Airway epithelial cell (primary cell): ENCODE measurements around the gene HAUS3. TPM values are rescaled to one million over a fixed set of nuclear protein-coding genes. Genes with fewer than 3 reads are reported as not detected.

ENCODE experiments used
- total RNA-seq: library from RNA; depleted of rRNA; stranded (reverse); fragments of >200 nt; gene quantifications from 2 replicates; pipeline ENCODE4 v1.2.3, GENCODE V29; 2015

HAUS3 gene, protein sequence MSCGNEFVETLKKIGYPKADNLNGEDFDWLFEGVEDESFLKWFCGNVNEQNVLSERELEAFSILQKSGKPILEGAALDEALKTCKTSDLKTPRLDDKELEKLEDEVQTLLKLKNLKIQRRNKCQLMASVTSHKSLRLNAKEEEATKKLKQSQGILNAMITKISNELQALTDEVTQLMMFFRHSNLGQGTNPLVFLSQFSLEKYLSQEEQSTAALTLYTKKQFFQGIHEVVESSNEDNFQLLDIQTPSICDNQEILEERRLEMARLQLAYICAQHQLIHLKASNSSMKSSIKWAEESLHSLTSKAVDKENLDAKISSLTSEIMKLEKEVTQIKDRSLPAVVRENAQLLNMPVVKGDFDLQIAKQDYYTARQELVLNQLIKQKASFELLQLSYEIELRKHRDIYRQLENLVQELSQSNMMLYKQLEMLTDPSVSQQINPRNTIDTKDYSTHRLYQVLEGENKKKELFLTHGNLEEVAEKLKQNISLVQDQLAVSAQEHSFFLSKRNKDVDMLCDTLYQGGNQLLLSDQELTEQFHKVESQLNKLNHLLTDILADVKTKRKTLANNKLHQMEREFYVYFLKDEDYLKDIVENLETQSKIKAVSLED
- 6.1 and 9.8 TPM in 2 replicates for total RNA-seq

DNA sequence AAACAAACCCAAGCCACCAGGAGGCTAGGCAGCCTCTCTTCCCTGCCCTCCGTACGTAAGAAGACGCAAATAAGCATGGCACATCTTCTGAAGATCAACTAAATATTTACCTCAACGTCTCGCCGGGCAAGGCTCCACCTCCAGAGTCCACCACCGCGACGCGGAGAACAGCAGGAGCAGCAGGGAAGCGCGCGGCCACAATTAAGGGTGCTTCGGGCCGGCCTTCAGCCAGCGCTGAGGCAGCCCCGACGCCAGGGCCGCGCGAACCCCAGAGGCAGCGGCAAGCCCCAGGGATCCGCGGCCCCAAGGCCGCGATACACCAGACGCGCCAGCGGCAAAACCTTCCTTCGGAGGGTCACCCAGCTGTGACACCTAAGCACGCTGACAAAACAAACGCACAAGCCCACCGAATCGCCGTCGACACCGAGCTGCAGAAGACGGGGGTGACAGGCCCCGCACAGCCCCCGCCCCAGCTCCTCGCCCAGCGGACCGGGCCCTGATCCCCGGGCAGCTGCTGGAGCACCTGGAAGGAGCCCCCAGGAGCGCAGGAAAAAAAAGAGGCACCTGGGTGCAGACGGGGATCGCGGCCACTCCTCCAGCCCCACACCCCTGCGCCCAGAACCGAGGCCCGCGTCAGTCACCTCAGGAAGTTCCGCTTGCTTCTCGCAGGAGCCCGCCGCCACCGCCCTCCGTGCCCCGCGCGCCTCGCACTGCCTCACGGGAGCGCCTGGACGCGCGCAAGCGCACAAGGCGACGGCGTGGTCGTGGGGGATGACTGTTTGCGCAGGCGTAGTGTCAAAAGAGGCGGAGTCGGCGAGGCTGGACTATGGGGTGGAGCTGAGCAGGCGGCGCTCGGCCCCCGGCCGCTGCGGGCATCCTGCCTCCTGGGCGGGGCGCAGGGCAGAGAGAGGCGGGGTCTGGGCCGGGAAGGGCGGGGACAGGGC lies at the start of gene HAUS3, which contains the start of gene POLN:
Gene HAUS3 (minus strand): TSS at position 712 of the 944 bp plus-strand sequence. CDS start 1,175 bp downstream, outside the sequence.
Gene POLN (minus strand): TSS at position 712 of the 944 bp plus-strand sequence. CDS start 12,890 bp downstream, outside the sequence.

DNA sequence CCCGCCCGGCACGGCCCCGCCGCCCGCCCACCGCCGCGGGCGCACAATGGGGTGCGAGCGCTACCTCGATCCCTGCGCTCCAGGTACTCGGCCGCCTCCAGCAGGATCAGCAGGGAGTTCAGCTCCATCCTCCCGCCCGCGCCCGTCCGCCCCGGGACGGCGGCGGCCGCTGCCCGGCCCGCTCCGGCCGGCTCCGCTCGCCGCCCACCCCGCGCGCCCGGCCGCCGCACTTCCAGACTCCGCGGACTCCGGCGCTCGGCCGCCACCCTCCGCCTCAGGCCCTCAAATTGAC lies 19.9 kb upstream of the HAUS3 start, which contains the start of gene MXD4:
Gene MXD4 (minus strand): TSS at position 257 of the 292 bp plus-strand sequence. CDS start 129 bp downstream, at position 128.

Other genes starting within 250 kb of the HAUS3 start
- gene NELFA, start 233.1 kb downstream of the HAUS3 start, total RNA-seq = 30.4 and 33.0 TPM in 2 replicates
- not detected in 2 replicates for gene NAT8L, start 182.8 kb downstream of the HAUS3 start, total RNA-seq
- 0.37 and 1.1 TPM in 2 replicates for gene POLN, start within 50 bp of the HAUS3 start, total RNA-seq
- 29.8 and 33.0 TPM in 2 replicates for gene MXD4, start 20.0 kb upstream of the HAUS3 start, total RNA-seq
- 0.19 and 1.3 TPM in 2 replicates for gene ZFYVE28, start 176.5 kb upstream of the HAUS3 start, total RNA-seq
- gene CFAP99, start 176.8 kb upstream of the HAUS3 start, total RNA-seq = not detected in 2 replicates
- gene RNF4, start 227.0 kb upstream of the HAUS3 start, total RNA-seq = 38.1 and 38.7 TPM in 2 replicates